ENCODE results near the gene KRTAP9-6.

DNA sequence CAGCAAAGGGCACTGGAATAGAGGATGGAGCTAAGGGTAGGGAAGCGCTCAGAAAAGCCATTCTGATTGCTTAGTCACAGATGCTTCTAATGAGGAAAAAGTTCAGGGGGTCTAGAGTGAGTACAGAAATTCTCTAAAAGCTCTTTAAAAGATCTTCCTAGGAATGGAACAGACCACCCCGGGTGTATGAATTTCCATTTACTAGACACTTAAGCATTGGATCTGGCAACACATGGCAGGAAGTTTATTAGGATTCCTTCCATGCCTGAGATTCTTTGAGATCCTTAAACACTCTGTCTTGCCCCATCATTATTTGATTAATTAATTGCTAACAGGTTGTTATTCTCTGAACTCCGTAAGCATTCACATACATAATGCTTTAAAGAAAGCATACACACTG, 18.9 kb downstream of the KRTAP9-6 start:
- TF ChIP-seq EZH2phosphoT487 (IDR thresholded peaks at IDR 0.05; ENCODE audit: borderline replicate concordance), result no peak
- TF ChIP-seq, protein P1, sequence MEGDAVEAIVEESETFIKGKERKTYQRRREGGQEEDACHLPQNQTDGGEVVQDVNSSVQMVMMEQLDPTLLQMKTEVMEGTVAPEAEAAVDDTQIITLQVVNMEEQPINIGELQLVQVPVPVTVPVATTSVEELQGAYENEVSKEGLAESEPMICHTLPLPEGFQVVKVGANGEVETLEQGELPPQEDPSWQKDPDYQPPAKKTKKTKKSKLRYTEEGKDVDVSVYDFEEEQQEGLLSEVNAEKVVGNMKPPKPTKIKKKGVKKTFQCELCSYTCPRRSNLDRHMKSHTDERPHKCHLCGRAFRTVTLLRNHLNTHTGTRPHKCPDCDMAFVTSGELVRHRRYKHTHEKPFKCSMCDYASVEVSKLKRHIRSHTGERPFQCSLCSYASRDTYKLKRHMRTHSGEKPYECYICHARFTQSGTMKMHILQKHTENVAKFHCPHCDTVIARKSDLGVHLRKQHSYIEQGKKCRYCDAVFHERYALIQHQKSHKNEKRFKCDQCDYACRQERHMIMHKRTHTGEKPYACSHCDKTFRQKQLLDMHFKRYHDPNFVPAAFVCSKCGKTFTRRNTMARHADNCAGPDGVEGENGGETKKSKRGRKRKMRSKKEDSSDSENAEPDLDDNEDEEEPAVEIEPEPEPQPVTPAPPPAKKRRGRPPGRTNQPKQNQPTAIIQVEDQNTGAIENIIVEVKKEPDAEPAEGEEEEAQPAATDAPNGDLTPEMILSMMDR (conservative IDR thresholded peaks at IDR 0.05; ENCODE audit: low read length), result no peak

Measured in Loucy (cell line).